K562 (cell line): ENCODE data around the gene MRPL11. TPM values are rescaled to one million over a fixed set of nuclear protein-coding genes. Genes with fewer than 3 reads are reported as not detected.

Experiments used
- ARID2 ChIP-seq: fragments of 450-650 bp; IDR thresholded peaks from 2 replicates; pipeline ENCODE4 v1.6.1; 2017; ENCODE audit warnings: antibody characterized with exemption, mild to moderate bottlenecking
- BRD9 ChIP-seq: fragments of 450-650 bp; IDR thresholded peaks from 2 replicates; pipeline ENCODE4 v1.6.1; 2018; ENCODE audit warnings: low read depth; ENCODE audit not compliant: partially characterized antibody
- CAMTA2 ChIP-seq: fragments of 250-450 bp; sonication (Bioruptor Pico); conservative IDR thresholded peaks from 2 replicates; pipeline ENCODE4 v1.5.1; 2022
- CBX1 ChIP-seq: sonication (generic); IDR thresholded peaks from 2 replicates; pipeline ENCODE4 v1.6.1; 2016; ENCODE audit warnings: antibody characterized with exemption, low read depth, mild to moderate bottlenecking
- CCNT2 ChIP-seq: IDR thresholded peaks from 2 replicates; pipeline ENCODE4 v1.6.1; 2011; ENCODE audit warnings: borderline replicate concordance, low read depth, mild to moderate bottlenecking, moderate library complexity, mixed read lengths, low read length; ENCODE audit not compliant: insufficient read length; ENCODE audit errors: extremely low read depth
- CEBPZ ChIP-seq: fragments of 150-350 bp; IDR thresholded peaks from 2 replicates; pipeline ENCODE4 v1.6.1; 2014; ENCODE audit warnings: low read depth, mild to moderate bottlenecking, low read length, borderline replicate concordance
- ETV6 ChIP-seq, 3 experiments: fragments of 150-350 bp in 1 of 3; sonication (generic) in 1 of 3; formaldehyde crosslinking in 1 of 3; IDR thresholded peaks; 2 replicates each; pipeline versions ENCODE4 v1.6.1 to v1.8.0; 2014 to 2022; ENCODE audit warnings: borderline replicate concordance in 2 of 3, low read depth in 2 of 3, antibody characterized with exemption in 1 of 3, low read length in 1 of 3, mild to moderate bottlenecking in 1 of 3, missing genetic modification reagents in 1 of 3
- FOXK2 ChIP-seq, 2 experiments: fragments of 450-650 bp; IDR thresholded peaks in 1 of 2; conservative IDR thresholded peaks in 1 of 2; 2 replicates each; pipeline ENCODE4 v1.6.1; 2016; ENCODE audit warnings: low read depth in 2 of 2, mild to moderate bottlenecking in 1 of 2
- GABPB1 ChIP-seq: sonication (generic); formaldehyde crosslinking; IDR thresholded peaks from 2 replicates; pipeline ENCODE4 v1.8.0; 2022; ENCODE audit warnings: mild to moderate bottlenecking, missing genetic modification reagents
- HDAC1 ChIP-seq, 2 experiments: fragments of 450-650 bp; IDR thresholded peaks; 2 replicates each; pipeline ENCODE4 v1.6.1; 2016 to 2017; ENCODE audit warnings: inconsistent platforms in 1 of 2, mild to moderate bottlenecking in 1 of 2, moderate library complexity in 1 of 2
- NR2C2 ChIP-seq, 2 experiments: fragments of 200-800 bp in 1 of 2; sonication (Bioruptor generic) in 1 of 2; sonication (generic) in 1 of 2; formaldehyde crosslinking in 1 of 2; IDR thresholded peaks; 2 replicates each; pipeline versions ENCODE4 v1.6.1 to v1.8.0; 2016 to 2022; ENCODE audit warnings: mild to moderate bottlenecking in 1 of 2, missing compliant biosample characterization in 1 of 2, missing genetic modification characterization in 1 of 2, missing genetic modification reagents in 1 of 2
- PRMT5 ChIP-seq: sonication (generic); formaldehyde crosslinking; IDR thresholded peaks from 2 replicates; pipeline ENCODE4 v1.5.0; 2020; ENCODE audit warnings: missing genetic modification reagents
- RFX1 ChIP-seq: fragments of 450-650 bp; IDR thresholded peaks from 2 replicates; pipeline ENCODE4 v1.6.1; 2016; ENCODE audit warnings: mild to moderate bottlenecking, moderate library complexity
- RREB1 ChIP-seq: fragments of 250-450 bp; sonication (Bioruptor Pico); IDR thresholded peaks from 2 replicates; pipeline ENCODE4 v1.4.0; 2020
- SMARCB1 ChIP-seq: IDR thresholded peaks from 2 replicates; pipeline ENCODE4 v1.6.1; 2011; ENCODE audit warnings: improper control_type of control experiment, low read depth; ENCODE audit not compliant: insufficient read length
- STAT5A ChIP-seq: IDR thresholded peaks from 2 replicates; pipeline ENCODE4 v1.6.1; 2012; ENCODE audit warnings: low read length, inconsistent platforms, borderline replicate concordance
- ZKSCAN8 ChIP-seq: fragments of 200-800 bp; sonication (Bioruptor generic); IDR thresholded peaks from 2 replicates; pipeline ENCODE4 v1.6.1; 2016; ENCODE audit warnings: missing genetic modification characterization, missing compliant biosample characterization
- ZNF445 ChIP-seq: fragments of 250-450 bp; sonication (Bioruptor Pico); IDR thresholded peaks from 2 replicates; pipeline ENCODE4 v1.4.0; 2020; ENCODE audit warnings: low read depth, mild to moderate bottlenecking, moderate library complexity
- polyA plus RNA-seq, 8 experiments: library from polyadenylated mRNA; depleted of rRNA in 4 of 8; stranded (reverse) in 5 of 8; unstranded in 3 of 8; fragments of >200 nt; fragmentation: Nextera tagmentation in 2 of 8; fragmentation: Illumina TruSeq in 1 of 8; extraction: Ambion mirVana in 2 of 8; extraction: Trizol in 1 of 8; gene quantifications; 2 replicates each; pipeline versions ENCODE4 v1.2.1 to v1.2.3, GENCODE V29; 2011 to 2014; ENCODE audit warnings: inconsistent platforms in 1 of 8, missing spikeins in 1 of 8
- total RNA-seq, 7 experiments: library from RNA; depleted of rRNA in 6 of 7; stranded (reverse); fragments of >200 nt in 6 of 7; fragmentation: Illumina TruSeq in 2 of 7; extraction: Trizol in 2 of 7; gene quantifications; 2 replicates each; pipeline versions ENCODE4 v1.2.1 to v1.2.3, GENCODE V29; 2011 to 2021; ENCODE audit warnings: low replicate concordance in 1 of 7

Gene MRPL11
- total and polyA plus RNA-seq, 9 of the 15 experiments (the other 6 are each of a cell fraction or from before 2014, with no cell fraction given): 33.0 to 173 (median 91.9) TPM

DNA sequence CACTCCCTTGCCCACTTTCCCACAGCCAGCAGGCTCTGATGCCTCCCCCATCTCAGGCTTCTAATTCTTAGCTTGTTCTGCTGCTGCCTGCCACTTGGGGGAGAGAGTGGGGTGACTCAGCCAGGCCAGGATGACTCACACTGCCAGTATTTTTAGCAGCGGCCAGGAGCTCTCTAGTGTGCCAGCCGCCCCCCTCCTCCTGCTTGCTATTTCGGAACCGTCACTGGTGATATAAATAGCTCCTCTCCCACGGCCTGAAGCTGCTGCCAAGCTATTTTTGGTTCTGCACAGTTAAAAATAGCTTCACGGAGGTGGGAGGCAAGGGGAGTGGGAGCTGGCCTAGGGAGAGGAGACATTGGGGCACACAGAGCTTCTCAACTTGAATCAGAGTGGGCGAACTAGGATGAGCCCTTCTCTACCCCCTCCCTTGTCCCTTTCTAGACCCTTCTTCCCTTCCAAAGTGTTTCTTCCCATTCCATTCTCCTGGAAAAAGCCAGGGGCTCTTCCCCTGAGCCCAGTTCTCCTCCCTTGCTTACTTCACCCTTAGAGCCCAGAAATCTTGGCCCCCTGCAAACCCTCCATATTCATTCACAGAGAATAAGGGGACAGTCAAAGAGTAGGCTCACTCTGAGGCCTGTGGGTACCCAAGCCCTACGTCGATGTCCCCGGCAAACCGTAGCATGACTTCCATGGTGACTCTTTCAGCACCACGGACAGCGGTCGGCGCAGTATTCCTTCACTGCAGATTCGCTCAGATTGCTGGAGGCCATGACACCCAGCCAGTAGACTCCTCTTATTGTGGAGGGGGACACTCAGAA, 20.3 kb downstream of the MRPL11 start (continued):
- TF ChIP-seq FOXK2 (conservative IDR thresholded peaks at IDR 0.05 in 1 of 2, IDR thresholded peaks at IDR 0.05 in 1 of 2; ENCODE audit: low read depth in 2 of 2) (no peak), ZNF445 (CRISPR knock-in tag) (no peak), SMARCB1 (no peak), CEBPZ (no peak), RREB1 (no peak), HDAC1 (IDR thresholded peaks at IDR 0.05) (peak in 1 of 2 experiments; percentile 50; a peak in 1 of 4 replicates), CAMTA2 (CRISPR knock-in tag) (no peak), GABPB1 (CRISPR knock-in tag) (peak; percentile 56; the same call in 1 of the 2 replicates), STAT5A (no peak), CBX1 (no peak), ETV6 (IDR thresholded peaks at IDR 0.05; ENCODE audit: borderline replicate concordance in 1 of 2, low read depth in 2 of 2, low read length in 1 of 2) (0 out of 4 replicates have a peak, but pooled peaks of 1 of the 2 experiments have one; percentile 30), ETV6 (CRISPR knock-in tag; IDR thresholded peaks at IDR 0.05; ENCODE audit: borderline replicate concordance) (no peak), ZKSCAN8 (CRISPR knock-in tag) (no peak), BRD9 (no peak), PRMT5 (peak; percentile 92), CCNT2 (no peak), ARID2 (no peak), RFX1 (no peak), NR2C2 (CRISPR knock-in tag; IDR thresholded peaks at IDR 0.05) (no peak), NR2C2 (tag; IDR thresholded peaks at IDR 0.05) (no peak)
